Hematopoietic multipotent progenitor cell treated with erythropoietin and hydrocortisone succinate and interleukin-3 and kit ligand, for 17 days (in vitro differentiated cells): Measurements from ENCODE around the gene PLAC8.
"Not testable (repeated sequence)": the region's sequence is repeated elsewhere in the genome, so short reads cannot be mapped to it uniquely, and the experiment has no call there.

Experiments used
- DNase-seq: peaks from one replicate; pipeline ENCODE4 v3.0.0-alpha.2; 2015; ENCODE audit warnings: low spot score

Gene PLAC8

GRCh38 chr4:83114576-83114975, at the start of gene PLAC8:
Gene PLAC8 (minus strand): TSS chr4:83114729. CDS start chr4:83107921, 6,808 bp downstream.
- no peak for DNase-seq

- DNase-seq, result no peak
These were observed 38.9 kb upstream of the PLAC8 start for GRCh38 chr4:83153417-83153816.

- no peak for DNase-seq
These were observed 38.2 kb upstream of the PLAC8 start for GRCh38 chr4:83152746-83153145.

GRCh38 chr4:83151651-83152050, 37.1 kb upstream of the PLAC8 start:
- DNase-seq, result no peak

GRCh38 chr4:83150653-83151330, 36.3 kb upstream of the PLAC8 start:
- DNase-seq, result no peak

GRCh38 chr4:83149865-83150652, 35.5 kb upstream of the PLAC8 start:
- no peak for DNase-seq

GRCh38 chr4:83146841-83147240, 32.3 kb upstream of the PLAC8 start:
- DNase-seq, result no peak

- DNase-seq, result not testable (repeated sequence)
These were observed 31.2 kb upstream of the PLAC8 start for GRCh38 chr4:83145776-83146175.

- DNase-seq, result peak; percentile 13
These were observed 25.1 kb upstream of the PLAC8 start for GRCh38 chr4:83139514-83140156.

GRCh38 chr4:83138946-83139345, 24.4 kb upstream of the PLAC8 start:
- no peak for DNase-seq

- no peak for DNase-seq
These were observed 17.5 kb upstream of the PLAC8 start for GRCh38 chr4:83132065-83132464.

GRCh38 chr4:83129264-83129663, 14.7 kb upstream of the PLAC8 start:
- no peak for DNase-seq

- no peak for DNase-seq
These were observed 13.9 kb upstream of the PLAC8 start for GRCh38 chr4:83128240-83128929.

GRCh38 chr4:83125738-83126141, 11.2 kb upstream of the PLAC8 start:
- no peak for DNase-seq

GRCh38 chr4:83124111-83124780, 9.7 kb upstream of the PLAC8 start:
- DNase-seq, result no peak

- DNase-seq, result no peak
These were observed 6.7 kb upstream of the PLAC8 start for GRCh38 chr4:83121246-83121645.

- DNase-seq, result no peak
These were observed 4.3 kb upstream of the PLAC8 start for GRCh38 chr4:83118869-83119268.

- DNase-seq, result no peak
These were observed 1.2 kb upstream of the PLAC8 start for GRCh38 chr4:83115656-83116285.

- DNase-seq, result no peak
These were observed 471 bp upstream of the PLAC8 start for GRCh38 chr4:83115000-83115399.

- no peak for DNase-seq
These were observed 1.1 kb downstream of the PLAC8 start for GRCh38 chr4:83113429-83113786.

- DNase-seq, result no peak
These were observed 1.7 kb downstream of the PLAC8 start for GRCh38 chr4:83112678-83113428.
